ENCODE measurements around the gene VAMP7.
"Not testable (repeated sequence)": the region's sequence is repeated elsewhere in the genome, so short reads cannot be mapped to it uniquely, and the experiment has no call there.

VAMP7 gene

DNA sequence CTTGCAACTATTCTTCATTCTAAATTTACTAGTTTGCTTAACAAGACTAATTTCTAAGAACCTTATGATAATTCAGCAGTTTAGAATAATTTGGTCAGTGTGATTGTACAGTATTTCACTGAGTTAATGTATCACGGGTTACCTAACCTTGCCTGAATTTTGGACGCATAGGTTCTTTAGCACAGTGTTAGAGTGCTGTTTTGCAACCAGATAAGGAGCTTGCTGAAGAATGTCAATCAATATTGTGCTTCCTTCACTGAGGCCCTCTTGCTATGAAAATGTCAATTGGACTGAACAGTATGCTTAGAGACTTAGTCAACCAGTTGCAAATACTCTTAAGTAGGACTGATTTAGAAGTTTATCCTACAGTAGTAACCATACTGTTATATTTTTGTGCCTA lies 19.6 kb downstream of the VAMP7 start:
- DNase-seq (ENCODE audit: low read depth in 2 of 3, low spot score in 2 of 3), result no peak

DNA sequence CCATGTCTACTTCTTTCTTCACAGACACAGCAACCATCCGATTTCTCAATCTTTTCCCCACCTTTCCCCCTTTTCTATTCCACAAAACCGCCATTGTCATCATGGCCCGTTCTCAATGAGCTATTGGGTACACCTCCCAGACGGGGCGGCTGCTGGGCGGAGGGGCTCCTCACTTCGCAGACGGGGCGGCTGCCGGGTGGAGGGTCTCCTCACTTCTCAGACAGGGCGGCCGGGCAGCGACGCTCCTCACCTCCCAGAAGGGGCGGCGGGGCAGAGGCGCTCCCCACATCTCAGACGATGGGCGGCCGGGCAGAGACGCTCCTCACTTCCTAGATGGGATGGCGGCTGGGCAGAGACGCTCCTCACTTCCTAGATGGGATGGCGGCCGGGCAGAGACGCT lies 26.5 kb downstream of the VAMP7 start:
- not testable (repeated sequence) for DNase-seq (ENCODE audit: low read depth in 2 of 3, low spot score in 2 of 3)

DNA sequence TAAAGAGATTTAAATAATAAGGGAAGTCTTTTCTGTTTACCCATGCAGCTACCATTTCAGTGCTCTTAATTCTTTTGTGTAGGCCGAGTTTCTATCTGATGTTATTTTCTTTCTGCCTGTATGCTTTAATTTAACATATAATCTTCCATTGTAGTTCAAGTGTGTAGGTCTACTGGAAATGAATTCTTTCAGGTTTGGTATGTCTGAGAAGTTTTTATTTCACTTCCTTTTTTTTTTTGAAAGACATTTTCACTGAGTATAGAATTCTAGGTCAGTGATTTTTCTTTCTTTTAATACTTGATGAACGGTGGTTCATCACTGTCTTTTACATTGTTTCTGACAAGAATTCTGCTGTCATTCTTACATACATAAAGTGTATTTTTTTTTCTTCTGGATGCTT lies 42.1 kb downstream of the VAMP7 start:
- no peak for DNase-seq (ENCODE audit: low read depth in 2 of 3, low spot score in 2 of 3)

DNA sequence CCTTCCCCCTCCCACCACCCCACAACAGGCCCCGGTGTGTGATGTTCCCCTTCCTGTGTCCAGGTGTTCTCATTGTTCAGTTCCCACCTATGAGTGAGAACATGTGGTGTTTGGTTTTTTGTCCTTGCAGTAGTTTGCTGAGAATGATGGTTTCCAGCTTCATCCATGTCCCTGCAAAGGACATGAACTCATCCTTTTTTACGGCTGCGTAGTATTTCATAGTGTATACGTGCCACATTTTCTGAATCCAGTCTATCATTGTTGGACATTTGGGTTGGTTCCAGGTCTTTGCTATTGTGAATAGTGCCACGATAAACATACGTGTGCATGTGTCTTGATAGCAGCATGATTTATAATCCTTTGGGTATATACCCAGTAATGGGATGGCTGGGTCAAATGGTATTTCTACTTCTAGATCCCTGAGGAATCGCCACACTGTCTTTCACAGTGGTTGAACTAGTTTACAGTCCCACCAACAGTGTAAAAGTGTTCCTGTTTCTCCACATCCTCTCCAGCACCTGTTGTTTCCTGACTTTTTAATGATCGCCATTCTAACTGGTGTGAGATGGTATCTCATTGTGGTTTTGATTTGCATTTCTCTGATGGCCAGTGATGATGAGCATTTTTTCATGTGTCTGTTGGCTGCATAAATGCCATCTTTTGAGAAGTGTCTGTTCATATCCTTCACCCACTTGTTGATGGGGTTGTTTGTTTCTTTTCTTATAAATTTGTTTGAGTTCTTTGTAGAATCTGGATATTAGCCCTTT lies 49.9 kb downstream of the VAMP7 start:
- DNase-seq (ENCODE audit: low read depth in 2 of 3, low spot score in 2 of 3), result not testable (repeated sequence)

DNA sequence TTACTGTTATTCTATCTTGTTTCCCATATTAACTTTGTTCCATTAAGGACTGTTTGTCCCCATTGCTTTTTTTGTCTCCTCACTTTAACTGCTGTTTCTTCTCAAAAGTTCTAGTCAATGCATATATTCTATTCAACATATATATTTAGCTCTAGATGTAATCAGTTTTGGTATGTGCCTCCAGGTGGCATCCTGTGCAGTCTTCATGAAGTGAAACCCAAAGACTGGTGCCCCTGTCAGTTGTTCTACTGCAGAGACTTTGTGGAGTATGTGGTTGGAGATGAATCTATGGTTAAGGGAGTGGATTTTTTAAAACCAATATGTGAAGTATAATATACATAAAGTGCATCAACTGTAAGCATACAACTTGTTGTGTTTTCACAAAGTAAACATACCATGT lies 57.0 kb downstream of the VAMP7 start:
- DNase-seq (ENCODE audit: low read depth in 2 of 3, low spot score in 2 of 3), result no peak

GRCh38 chrX:155949098-155949497 lies 68.0 kb downstream of the VAMP7 start:
- DNase-seq (ENCODE audit: low read depth in 2 of 3, low spot score in 2 of 3), result no peak

DNA sequence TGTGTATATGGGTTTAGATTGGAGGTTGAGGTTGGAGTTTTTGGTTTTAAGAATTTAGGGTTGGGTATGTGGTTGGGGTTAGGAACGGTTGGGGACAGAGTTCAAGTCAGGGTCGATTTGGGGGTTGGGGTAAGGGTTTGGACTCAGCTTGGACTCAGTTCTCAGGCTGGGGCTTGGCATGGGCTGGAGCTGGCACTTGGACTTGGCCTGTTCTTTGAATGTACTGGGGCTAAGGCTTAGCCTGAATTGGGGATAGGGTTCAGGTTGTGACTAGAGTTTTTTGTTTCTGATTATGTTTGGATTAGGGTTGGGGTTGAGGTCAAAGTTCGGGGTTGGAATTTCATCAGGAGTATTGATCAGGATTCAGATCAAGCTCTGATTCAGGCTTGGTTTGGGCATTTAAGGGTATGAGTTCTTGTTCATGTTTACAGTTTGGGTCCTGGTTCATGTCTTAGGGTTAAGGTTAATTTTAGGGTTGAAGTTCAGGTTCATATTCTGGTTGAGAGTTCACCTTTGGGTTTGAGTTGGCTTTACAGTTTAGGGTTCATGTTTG lies 70.2 kb downstream of the VAMP7 start:
- no peak for DNase-seq (ENCODE audit: low read depth in 2 of 3, low spot score in 2 of 3)

- DNase-seq (ENCODE audit: low read depth in 2 of 3, low spot score in 2 of 3), result no peak
Observed at GRCh38 chrX:155953055-155953454, 71.9 kb downstream of the VAMP7 start.

DNA sequence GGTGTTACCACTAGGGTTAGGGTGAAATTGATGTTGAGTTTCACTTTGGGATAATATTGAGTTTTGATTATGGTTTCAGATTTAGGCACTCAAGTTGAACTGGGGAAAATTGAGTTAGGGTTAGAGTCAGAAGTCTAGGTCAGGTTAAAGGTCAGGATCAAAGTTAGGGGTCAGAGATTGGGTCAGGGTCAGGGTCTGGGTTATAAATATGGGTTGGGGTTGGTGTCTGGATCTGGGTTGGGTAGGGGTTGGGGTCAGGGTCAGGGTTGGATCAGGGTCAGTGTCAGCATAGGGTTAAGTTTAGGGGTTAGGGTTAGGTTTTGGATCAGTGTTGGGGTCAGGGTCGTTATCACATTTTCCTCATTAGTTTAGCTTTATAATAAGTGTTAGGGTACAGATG lies 73.6 kb downstream of the VAMP7 start:
- DNase-seq (ENCODE audit: low read depth in 2 of 3, low spot score in 2 of 3), result no peak

GRCh38 chrX:155956099-155956498 lies 75.0 kb downstream of the VAMP7 start:
- no peak for DNase-seq (ENCODE audit: low read depth in 2 of 3, low spot score in 2 of 3)

DNA sequence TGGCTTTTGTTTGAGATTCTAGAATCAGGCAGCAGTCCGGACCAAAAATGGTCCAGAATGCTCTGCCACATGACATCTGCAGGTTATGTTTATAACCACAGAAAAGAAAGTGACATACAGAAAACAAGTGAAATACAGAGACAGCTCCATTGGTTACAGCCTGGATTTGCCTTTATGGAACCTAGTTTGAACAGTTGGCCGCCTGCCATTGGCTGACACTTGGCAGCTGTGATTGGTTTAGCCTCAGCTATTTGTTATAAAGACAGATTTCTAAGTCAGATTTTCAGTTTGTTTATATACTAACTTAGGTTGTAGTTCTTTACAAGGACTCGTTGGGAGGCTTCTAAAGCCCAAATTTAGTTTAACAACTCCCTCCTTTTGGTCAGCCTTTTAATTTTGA lies 75.5 kb downstream of the VAMP7 start:
- no peak for DNase-seq (ENCODE audit: low read depth in 2 of 3, low spot score in 2 of 3)

- no peak for DNase-seq (ENCODE audit: low read depth in 2 of 3, low spot score in 2 of 3)
Observed at GRCh38 chrX:155957843-155958242, 76.7 kb downstream of the VAMP7 start.

GRCh38 chrX:155959018-155959587 lies 78.0 kb downstream of the VAMP7 start:
- DNase-seq (ENCODE audit: low read depth in 2 of 3, low spot score in 2 of 3), result no peak

DNA sequence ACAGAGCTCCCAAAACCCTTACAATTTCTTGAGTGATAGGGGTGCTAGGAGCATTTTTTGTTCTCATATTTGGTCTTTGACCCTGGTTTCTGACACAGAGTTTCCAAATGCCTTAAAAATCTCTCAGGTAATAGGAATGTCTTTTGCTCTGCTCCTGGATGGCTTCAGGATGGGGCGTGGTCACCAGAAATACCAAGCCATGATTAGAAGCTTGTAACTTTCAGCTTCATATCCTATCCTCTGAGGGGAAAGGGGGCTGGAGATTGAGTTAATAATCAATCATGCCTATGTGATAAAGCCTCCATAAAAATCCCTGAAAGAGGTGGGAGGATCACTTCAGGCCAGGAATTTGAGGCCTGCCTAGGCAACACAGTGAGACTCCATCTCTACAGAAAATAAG lies 81.8 kb downstream of the VAMP7 start:
- DNase-seq (ENCODE audit: low read depth in 2 of 3, low spot score in 2 of 3), result no peak

- no peak for DNase-seq (ENCODE audit: low read depth in 2 of 3, low spot score in 2 of 3)
Observed at GRCh38 chrX:155966876-155967275, 85.7 kb downstream of the VAMP7 start.

- no peak for DNase-seq (ENCODE audit: low read depth in 2 of 3, low spot score in 2 of 3)
Observed at GRCh38 chrX:155967653-155968325, 86.6 kb downstream of the VAMP7 start.

DNA sequence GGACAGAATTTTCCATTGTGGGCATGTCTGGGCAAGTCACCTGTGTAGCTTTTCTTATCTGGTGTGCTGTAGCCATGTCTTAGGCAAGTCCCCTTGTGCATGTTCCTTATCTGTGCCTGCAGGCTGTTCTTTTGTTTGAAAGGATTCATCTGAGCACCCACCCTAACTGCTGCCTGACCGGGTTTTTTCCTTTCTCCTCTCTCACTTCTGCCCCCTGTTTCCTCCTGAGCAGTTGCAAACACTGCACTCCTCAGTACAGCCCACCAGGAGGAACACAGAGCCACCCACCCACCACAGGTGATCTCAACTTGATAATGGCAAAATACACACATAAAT lies 87.1 kb downstream of the VAMP7 start:
- DNase-seq (ENCODE audit: low read depth in 2 of 3, low spot score in 2 of 3), result no peak

GRCh38 chrX:155968791-155969190 lies 87.6 kb downstream of the VAMP7 start:
- DNase-seq (ENCODE audit: low read depth in 2 of 3, low spot score in 2 of 3), result no peak

- DNase-seq (ENCODE audit: low read depth in 2 of 3, low spot score in 2 of 3), result not testable (repeated sequence)
Observed at GRCh38 chrX:155971658-155972057, 90.5 kb downstream of the VAMP7 start.

GRCh38 chrX:155972241-155972640 lies 91.1 kb downstream of the VAMP7 start:
- DNase-seq (ENCODE audit: low read depth in 2 of 3, low spot score in 2 of 3), result not testable (repeated sequence)

- DNase-seq (ENCODE audit: low read depth in 2 of 3, low spot score in 2 of 3), result no peak
Observed at GRCh38 chrX:155983326-155983725, 102.2 kb downstream of the VAMP7 start.

- DNase-seq (ENCODE audit: low read depth in 2 of 3, low spot score in 2 of 3), result no peak
Observed at GRCh38 chrX:155985208-155985607, 104.1 kb downstream of the VAMP7 start.

Data from activated CD8-positive, alpha-beta memory T cell treated with anti-CD3 and anti-CD28 coated beads for 48 hours (primary cell).